GM11168 (cell line): ENCODE measurements around the gene SNRPB.
"Not testable (repeated sequence)": the region's sequence is repeated elsewhere in the genome, so short reads cannot be mapped to it uniquely, and the experiment has no call there.

Experiments used
- in situ Hi-C: fragments of 300-500 bp; cut with MboI; formaldehyde crosslinking; loops from one replicate; pipeline ENCODE4 v1.12.0; 2022; ENCODE audit warnings: low sequenced_read_pairs; ENCODE audit not compliant: unreplicated experiment

SNRPB gene

GRCh38 chr20:2470423-2471193 is at the start of gene SNRPB:
TSS of gene SNRPB (minus strand) at chr20:2470789. CDS start at chr20:2470690, 99 bp downstream.
- in situ Hi-C loops, result loop anchor here (25.0 kb wide), 1 partner anchor 258 kb away; no protein-coding TSS in a partner anchor

- in situ Hi-C loops, result no loop called here
Observed at GRCh38 chr20:2519115-2519809, 48.7 kb upstream of the SNRPB start.

GRCh38 chr20:2518558-2518957 is 48.0 kb upstream of the SNRPB start:
- in situ Hi-C loops, result no loop called here

GRCh38 chr20:2518096-2518495 is 47.5 kb upstream of the SNRPB start:
- in situ Hi-C loops, result no loop called here

GRCh38 chr20:2516399-2516798 is 45.8 kb upstream of the SNRPB start:
- in situ Hi-C loops, result no loop called here

- in situ Hi-C loops, result no loop called here
Observed at GRCh38 chr20:2515203-2515602, 44.6 kb upstream of the SNRPB start.

- in situ Hi-C loops, result no loop called here
Observed at GRCh38 chr20:2509794-2510193, 39.2 kb upstream of the SNRPB start.

- in situ Hi-C loops, result no loop called here
Observed at GRCh38 chr20:2509468-2509781, 38.8 kb upstream of the SNRPB start.

GRCh38 chr20:2508631-2509467 is 38.3 kb upstream of the SNRPB start, which contains the start of gene ZNF343:
TSS of gene ZNF343 (minus strand) at chr20:2508915. CDS start at chr20:2493895, 15,020 bp downstream.
- in situ Hi-C loops, result no loop called here

- in situ Hi-C loops, result no loop called here
Observed at GRCh38 chr20:2507875-2508630, 37.5 kb upstream of the SNRPB start.

- in situ Hi-C loops, result no loop called here
Observed at GRCh38 chr20:2507464-2507863, 36.9 kb upstream of the SNRPB start.

GRCh38 chr20:2506426-2506825 is 35.8 kb upstream of the SNRPB start:
- in situ Hi-C loops, result not testable (repeated sequence)

GRCh38 chr20:2504803-2505202 is 34.2 kb upstream of the SNRPB start:
- in situ Hi-C loops, result not testable (repeated sequence)

GRCh38 chr20:2502808-2503384 is 32.3 kb upstream of the SNRPB start:
- in situ Hi-C loops, result not testable (repeated sequence)

- in situ Hi-C loops, result no loop called here
Observed at GRCh38 chr20:2485661-2486060, 15.1 kb upstream of the SNRPB start.

- in situ Hi-C loops, result no loop called here
Observed at GRCh38 chr20:2485080-2485479, 14.5 kb upstream of the SNRPB start.

GRCh38 chr20:2483504-2483903 is 12.9 kb upstream of the SNRPB start:
- in situ Hi-C loops, result no loop called here

GRCh38 chr20:2480381-2480780 is 9.8 kb upstream of the SNRPB start:
- in situ Hi-C loops, result no loop called here

GRCh38 chr20:2476742-2477615 is 6.4 kb upstream of the SNRPB start:
- in situ Hi-C loops, result no loop called here
